Measurements from ENCODE around the gene SYNGR1.
"Not testable (repeated sequence)": the region's sequence is repeated elsewhere in the genome, so short reads cannot be mapped to it uniquely, and the experiment has no call there.

SYNGR1 gene

GRCh38 chr22:39351689-39352214 is 2.0 kb downstream of the SYNGR1 start:
- no peak for DNase-seq (ENCODE audit: low spot score)

DNA sequence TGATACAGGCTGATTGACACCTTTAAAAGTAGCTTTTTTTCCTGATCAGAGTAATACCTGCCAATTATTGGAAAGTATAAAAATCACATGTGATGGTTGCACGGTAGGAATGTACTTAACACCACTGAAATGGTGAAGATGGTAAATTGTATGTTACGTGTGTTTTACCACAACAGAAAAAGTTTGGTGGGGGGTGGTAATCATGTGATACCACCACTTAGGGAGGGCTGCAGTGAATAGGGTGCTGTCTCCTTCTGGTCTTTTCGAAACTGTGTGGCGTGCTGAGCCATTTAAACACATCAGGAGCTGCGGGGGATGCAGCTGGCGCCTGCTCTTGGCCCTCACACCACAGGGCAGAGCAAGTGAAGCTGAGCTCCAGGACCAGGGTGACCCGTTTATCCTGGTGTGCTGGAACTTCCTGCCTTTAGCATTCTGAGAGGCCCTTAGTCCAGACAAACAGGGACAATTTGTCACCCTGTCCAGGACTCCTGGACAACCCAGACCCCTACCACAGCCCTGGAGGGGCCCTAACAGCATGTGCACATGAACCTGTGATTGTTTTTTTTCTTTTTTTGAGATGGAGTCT is 2.6 kb downstream of the SYNGR1 start:
- no peak for DNase-seq (ENCODE audit: low spot score)

- DNase-seq (ENCODE audit: low spot score): no peak
These were observed 3.6 kb downstream of the SYNGR1 start for GRCh38 chr22:39353346-39353745.

- DNase-seq (ENCODE audit: low spot score): no peak
These were observed 5.3 kb downstream of the SYNGR1 start for GRCh38 chr22:39355080-39355479.

DNA sequence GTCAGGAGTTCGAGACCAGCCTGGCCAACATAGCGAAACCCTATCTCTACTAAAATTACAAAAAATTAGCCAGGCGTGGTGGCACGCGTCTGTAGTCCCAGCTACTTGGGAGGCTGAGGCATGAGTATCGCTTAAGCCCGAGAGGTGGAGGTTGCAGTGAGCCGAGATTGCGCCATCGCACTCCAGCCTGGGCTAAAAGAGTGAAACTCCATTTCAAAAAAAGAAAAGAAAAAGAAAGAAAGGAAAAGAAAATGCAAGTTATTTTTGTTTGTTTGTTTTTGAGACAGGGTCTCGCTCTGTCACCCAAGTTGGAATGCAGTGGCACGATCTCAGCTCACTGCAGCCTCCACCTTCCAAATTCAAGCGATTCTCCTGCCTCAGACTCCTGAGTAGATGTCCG is 6.0 kb downstream of the SYNGR1 start:
- not testable (repeated sequence) for DNase-seq (ENCODE audit: low spot score)

DNA sequence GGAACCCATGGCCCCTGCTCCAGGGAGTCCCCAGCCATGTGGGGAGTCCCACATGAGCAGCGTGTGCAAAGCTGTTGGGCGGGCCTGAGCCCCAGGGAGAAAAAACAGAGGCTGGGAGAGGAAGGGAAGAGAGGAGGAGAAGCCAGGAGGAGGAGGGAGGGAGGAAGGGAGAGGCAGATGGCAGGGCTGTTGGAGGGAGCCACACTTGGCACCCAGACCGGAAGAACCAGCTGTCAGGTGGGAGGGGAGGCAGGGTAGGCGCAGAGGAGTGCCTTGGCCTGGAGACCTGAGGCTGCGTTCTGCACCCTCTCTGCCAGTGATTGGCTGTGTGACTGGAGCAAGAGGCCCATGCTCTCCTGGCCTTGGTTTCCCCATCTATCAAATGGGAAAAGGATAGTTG is 6.7 kb downstream of the SYNGR1 start:
- DNase-seq (ENCODE audit: low spot score): no peak

GRCh38 chr22:39357110-39358108 is 7.6 kb downstream of the SYNGR1 start:
- DNase-seq (ENCODE audit: low spot score): not testable (repeated sequence)

GRCh38 chr22:39358197-39358596 is 8.4 kb downstream of the SYNGR1 start:
- not testable (repeated sequence) for DNase-seq (ENCODE audit: low spot score)

GRCh38 chr22:39359659-39360195 is 9.9 kb downstream of the SYNGR1 start:
- no peak for DNase-seq (ENCODE audit: low spot score)

DNA sequence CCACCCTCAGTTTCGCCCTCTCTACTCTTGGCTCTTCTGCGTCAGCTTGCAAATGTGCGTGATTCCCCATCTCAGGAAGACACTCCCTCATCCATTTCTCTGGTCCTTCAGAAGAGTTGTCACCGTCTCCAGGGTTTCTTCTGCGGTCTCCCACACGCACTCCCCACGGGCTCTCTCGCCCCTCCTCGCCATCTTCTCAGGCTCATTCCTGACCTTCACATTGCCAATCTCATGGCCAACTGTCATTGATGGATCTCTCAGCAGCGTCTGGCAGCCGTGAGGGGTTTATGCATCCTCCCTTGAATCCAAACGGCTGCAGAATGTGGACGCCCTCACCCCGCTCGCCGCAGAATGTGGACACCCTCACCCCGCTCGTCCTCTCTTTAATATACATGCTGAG is 10.5 kb downstream of the SYNGR1 start:
- no peak for DNase-seq (ENCODE audit: low spot score)

DNA sequence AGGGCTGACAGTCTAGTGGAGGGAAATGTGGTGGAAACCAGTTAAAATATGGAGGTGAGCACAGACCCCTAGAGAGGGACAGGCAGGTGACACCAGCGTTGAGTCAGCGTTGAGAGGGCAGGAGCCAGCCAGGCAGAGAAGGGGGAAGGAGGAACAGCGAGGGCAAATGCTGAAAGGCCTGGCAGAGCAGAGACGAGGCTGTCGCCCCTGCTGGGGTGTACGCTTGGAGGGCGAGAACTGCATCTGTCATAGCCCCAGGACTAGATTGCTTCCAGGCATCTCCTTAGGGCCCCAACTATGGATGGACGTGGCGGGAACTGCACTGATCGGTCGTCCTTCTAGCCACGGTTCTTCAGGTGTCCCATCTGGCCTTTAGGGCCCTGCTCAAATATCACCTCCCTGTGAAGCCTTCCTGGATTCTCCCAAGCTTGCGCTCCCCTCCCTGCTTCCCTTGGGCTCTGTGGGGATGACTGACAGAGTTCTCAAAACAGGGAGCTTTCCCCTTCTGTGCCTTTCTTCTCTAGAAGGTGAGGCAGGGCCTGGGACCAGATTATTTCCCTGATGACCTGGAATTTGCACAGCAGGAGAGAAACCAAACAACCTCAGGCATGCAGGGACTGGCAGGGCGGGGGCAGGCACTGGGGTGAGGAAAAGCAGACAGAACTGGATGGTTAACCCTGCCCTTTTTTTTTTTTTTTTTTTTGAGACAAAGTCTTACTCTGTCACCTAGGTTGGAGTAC is 11.1 kb downstream of the SYNGR1 start:
- no peak for DNase-seq (ENCODE audit: low spot score)

DNA sequence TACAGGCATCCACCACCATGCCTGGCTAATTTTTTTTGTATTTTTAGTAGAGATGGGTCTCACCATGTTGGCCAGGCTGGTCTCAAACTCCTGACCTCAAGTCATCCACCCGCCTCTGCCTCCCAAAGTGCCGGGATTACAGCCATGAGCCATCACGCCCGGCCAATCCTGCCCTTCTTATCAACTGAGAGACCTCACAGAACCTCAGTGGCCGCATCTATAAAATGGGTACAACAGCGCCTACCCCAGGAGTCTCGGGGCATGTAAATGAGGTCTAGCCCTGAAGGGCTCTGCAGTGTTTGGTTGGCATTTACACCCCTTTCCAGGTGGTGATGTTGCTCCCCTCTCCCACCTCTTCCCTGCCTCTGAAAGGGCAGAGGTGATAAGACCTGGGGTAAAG is 11.7 kb downstream of the SYNGR1 start:
- no peak for DNase-seq (ENCODE audit: low spot score)

GRCh38 chr22:39362271-39362670 is 12.5 kb downstream of the SYNGR1 start:
- no peak for DNase-seq (ENCODE audit: low spot score)

- no peak for DNase-seq (ENCODE audit: low spot score)
These were observed 13.1 kb downstream of the SYNGR1 start for GRCh38 chr22:39362932-39363331.

GRCh38 chr22:39363751-39364515 is 14.1 kb downstream of the SYNGR1 start:
- DNase-seq (ENCODE audit: low spot score): no peak

DNA sequence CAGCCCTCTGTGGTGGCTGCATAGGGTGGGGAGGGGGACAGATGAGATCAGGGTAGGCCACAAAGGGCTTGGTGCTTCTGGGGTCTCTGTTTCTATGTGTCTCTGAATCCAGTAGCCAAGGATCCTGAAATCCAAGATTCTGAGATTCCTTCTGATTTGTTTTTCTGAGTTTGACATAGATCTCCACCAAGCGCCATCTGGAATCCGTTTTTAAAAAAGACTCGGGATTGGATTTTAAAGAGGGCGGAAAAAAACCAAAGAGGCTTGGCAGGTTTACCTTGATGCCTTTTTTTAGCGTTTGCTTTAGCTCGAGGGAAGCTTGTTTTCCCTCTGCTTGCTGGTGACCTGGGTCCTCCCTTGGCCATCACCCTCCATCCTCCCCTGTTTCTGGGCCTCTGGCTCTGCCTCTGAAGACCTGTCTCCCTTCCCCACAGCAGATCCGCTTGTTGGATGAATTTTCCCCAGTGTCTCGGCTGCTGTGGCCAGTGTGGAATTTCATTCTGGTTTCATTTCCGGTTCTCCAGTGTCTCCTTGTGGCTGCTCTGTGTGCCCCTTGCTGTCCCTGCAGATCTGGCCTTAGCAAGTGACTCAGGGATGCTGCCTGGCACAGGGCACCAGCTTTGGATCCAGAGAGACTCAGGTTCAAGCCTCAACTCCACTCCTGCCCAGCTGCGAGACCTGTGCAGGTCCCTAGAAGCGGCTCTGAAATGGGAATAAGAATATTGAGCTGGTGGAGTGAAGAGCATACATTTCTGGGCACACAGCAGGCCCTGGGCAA is 15.1 kb downstream of the SYNGR1 start:
- no peak for DNase-seq (ENCODE audit: low spot score)

DNA sequence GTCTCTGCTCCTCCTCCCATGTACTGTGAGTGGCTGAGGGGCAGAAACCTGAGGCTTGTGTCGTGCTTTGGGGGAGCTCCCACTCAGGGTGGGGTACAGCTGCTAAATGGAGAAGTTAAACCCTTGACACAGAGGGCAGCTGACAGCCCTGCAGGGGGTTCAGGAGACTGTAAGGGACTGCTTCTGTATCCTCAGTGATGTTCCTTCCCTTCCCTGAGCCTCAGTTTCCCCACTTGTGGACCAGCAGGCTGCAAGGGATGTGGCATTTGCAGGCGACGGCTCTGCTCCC is 15.6 kb downstream of the SYNGR1 start:
- DNase-seq (ENCODE audit: low spot score): no peak

DNA sequence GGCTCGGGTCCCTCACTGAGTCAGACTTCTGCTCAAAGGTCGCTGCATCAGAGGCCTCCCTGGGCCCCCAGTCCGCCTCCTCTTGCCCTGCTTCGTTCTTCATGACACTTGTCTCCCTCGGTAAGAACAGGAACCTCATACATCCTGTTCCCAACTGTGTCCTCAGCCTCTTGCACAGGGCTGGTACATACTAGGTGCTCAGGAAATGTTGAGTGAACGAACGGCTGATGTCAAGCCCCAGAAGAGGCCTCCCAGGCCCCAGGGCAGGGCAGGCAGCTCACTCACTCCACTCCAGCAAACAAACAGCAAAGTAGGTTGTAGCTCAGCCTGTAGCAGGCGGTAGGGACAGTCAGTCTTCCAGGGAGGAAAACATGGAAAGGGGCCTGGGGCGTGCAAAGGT is 17.2 kb downstream of the SYNGR1 start:
- DNase-seq (ENCODE audit: low spot score): no peak

DNA sequence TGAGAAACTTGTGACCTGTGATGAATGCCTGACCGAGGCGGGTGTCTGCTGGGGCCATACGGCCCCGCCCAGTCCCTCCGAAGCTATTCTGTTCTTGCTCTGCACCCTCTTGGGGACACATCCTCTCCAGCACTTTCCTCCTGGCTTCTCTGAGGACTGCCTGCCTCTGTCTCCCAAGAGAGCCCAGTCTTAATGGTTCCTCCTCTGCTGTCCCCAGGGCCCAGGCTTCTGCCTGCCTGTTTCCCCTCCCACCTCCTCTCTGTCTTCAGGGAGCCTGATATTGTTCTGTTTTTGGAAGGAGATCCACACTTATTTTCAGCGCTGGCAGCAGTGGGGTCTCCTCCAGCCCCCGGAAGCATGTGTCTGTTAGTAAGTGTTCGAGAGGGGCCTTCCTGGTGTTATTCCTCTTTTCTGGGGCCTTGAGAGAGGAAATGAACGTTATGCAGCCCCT is 18.7 kb downstream of the SYNGR1 start:
- DNase-seq (ENCODE audit: low spot score): no peak

GRCh38 chr22:39369186-39369585 is 19.4 kb downstream of the SYNGR1 start:
- no peak for DNase-seq (ENCODE audit: low spot score)

DNA sequence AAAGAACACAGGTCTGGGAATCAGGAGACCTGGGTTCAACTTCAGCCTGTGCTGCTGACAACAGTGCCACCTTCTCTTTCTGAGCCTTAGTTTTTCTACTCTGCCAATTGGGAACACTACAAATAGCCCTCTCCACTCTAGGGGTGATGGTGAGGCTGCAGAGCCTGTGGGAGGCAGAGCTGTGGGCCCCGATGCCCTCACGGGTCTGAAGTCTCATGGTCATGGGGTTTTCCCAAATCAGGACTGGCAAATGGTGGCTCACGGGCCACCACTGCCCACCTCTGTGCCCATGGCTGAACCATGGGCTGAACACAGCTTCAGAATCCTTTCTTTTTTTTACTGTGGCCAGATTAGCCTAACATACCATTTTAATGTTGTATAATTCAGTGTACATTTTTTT is 19.8 kb downstream of the SYNGR1 start:
- no peak for DNase-seq (ENCODE audit: low spot score)

Measured in AG08396 (cell line).